Astrocyte (in vitro differentiated cells and primary cell): ENCODE measurements around the gene PCSK5. TPM values are rescaled to one million over a fixed set of nuclear protein-coding genes. Genes with fewer than 3 reads are reported as not detected.
A peak's percentile ranks its signal among the peaks of the same experiment; 100 is the strongest.

Experiments used
- DNase-seq: peaks from one replicate; pipeline ENCODE4 v3.0.0-alpha.2; 2010; ENCODE audit warnings: low read depth
- FAIRE-seq: peaks from 2 replicates; lab custom pipeline; 2011; peaks lifted over from hg19 to GRCh38; lab: Jason Lieb, UNC
- H2AFZ ChIP-seq: 2 replicates; pipeline ENCODE4 v1.6.0; 2012; ENCODE audit warnings: low read depth, low read length, inconsistent platforms
- H3K27ac ChIP-seq: 2 replicates; pipeline ENCODE4 v1.5.1; 2011; ENCODE audit warnings: low read depth, low read length, inconsistent platforms
- H3K27me3 ChIP-seq: 2 replicates; pipeline ENCODE4 v1.6.0; 2011; ENCODE audit warnings: low read length, inconsistent platforms; ENCODE audit not compliant: insufficient read depth
- H3K36me3 ChIP-seq: 2 replicates; pipeline ENCODE4 v1.5.1; 2011; ENCODE audit warnings: low read length, inconsistent platforms; ENCODE audit not compliant: insufficient read depth
- H3K4me1 ChIP-seq: 2 replicates; pipeline ENCODE4 v1.5.1; 2011; ENCODE audit warnings: low read length, inconsistent platforms; ENCODE audit not compliant: insufficient read depth
- H3K4me2 ChIP-seq: 2 replicates; pipeline ENCODE4 v1.6.0; 2012; ENCODE audit warnings: low read length, inconsistent platforms
- H3K4me3 ChIP-seq: 2 replicates; pipeline ENCODE4 v1.5.1; 2011; ENCODE audit warnings: low read depth, mild to moderate bottlenecking, low read length, inconsistent platforms; ENCODE audit not compliant: insufficient read depth
- H3K79me2 ChIP-seq: 2 replicates; pipeline ENCODE4 v1.6.0; 2012; ENCODE audit warnings: mild to moderate bottlenecking, low read length, inconsistent platforms; ENCODE audit not compliant: insufficient read depth
- H3K9ac ChIP-seq: 2 replicates; pipeline ENCODE4 v1.6.0; 2012; ENCODE audit warnings: mild to moderate bottlenecking, low read length, inconsistent platforms
- H3K9me3 ChIP-seq: 2 replicates; pipeline ENCODE4 v1.5.1; 2012; ENCODE audit warnings: low read depth, mild to moderate bottlenecking, low read length, inconsistent platforms; ENCODE audit not compliant: insufficient read depth
- H4K20me1 ChIP-seq: 2 replicates; pipeline ENCODE4 v1.6.0; 2012; ENCODE audit warnings: low read length, inconsistent platforms; ENCODE audit not compliant: insufficient read depth
- H3K27ac Mint-ChIP-seq: one replicate; pipeline ENCODE4 v1.8.0; 2021; ENCODE audit warnings: mild to moderate bottlenecking, mixed read lengths; ENCODE audit not compliant: unreplicated experiment
- H3K27me3 Mint-ChIP-seq: one replicate; pipeline ENCODE4 v1.8.0; 2021; ENCODE audit warnings: low read depth, mixed read lengths; ENCODE audit not compliant: unreplicated experiment
- H3K36me3 Mint-ChIP-seq: one replicate; pipeline ENCODE4 v1.8.0; 2021; ENCODE audit warnings: low read depth, mixed read lengths; ENCODE audit not compliant: unreplicated experiment
- H3K4me1 Mint-ChIP-seq: one replicate; pipeline ENCODE4 v1.8.0; 2021; ENCODE audit warnings: low read depth, mixed read lengths; ENCODE audit not compliant: unreplicated experiment
- H3K4me3 Mint-ChIP-seq: one replicate; pipeline ENCODE4 v1.8.0; 2021; ENCODE audit warnings: mild to moderate bottlenecking, moderate library complexity, mixed read lengths; ENCODE audit not compliant: unreplicated experiment
- H3K9me3 Mint-ChIP-seq: one replicate; pipeline ENCODE4 v1.8.0; 2021; ENCODE audit warnings: mild to moderate bottlenecking, mixed read lengths; ENCODE audit not compliant: unreplicated experiment
- EZH2 ChIP-seq: IDR thresholded peaks from 2 replicates; pipeline ENCODE4 v1.6.1; 2012; ENCODE audit warnings: mild to moderate bottlenecking, low read length, inconsistent platforms; ENCODE audit not compliant: insufficient read depth
- total RNA-seq: library from RNA; stranded (reverse); gene quantifications from 2 replicates; pipeline ENCODE4 v1.2.1, GENCODE V29; 2021
- TF ChIP-seq, protein P1 (sequence below): IDR thresholded peaks from 2 replicates; pipeline ENCODE4 v1.5.1; 2011; ENCODE audit warnings: low read depth, mild to moderate bottlenecking, inconsistent platforms, low read length, moderate library complexity; ENCODE audit not compliant: insufficient read depth

Gene PCSK5
- total RNA-seq, 1 donor from 2014 or later, result 13.1 TPM

GRCh38 chr9:76181781-76182180, 291.3 kb downstream of the PCSK5 start:
- H3K79me2 ChIP-seq, result no peaks in the 10 kb centered on the region
- H3K4me3 ChIP-seq, result no peak overlapping the region
- H3K27me3 Mint-ChIP-seq, result no peaks in the 10 kb centered on the region
- FAIRE-seq, result no peak
- H3K4me1 Mint-ChIP-seq, result peaks cover 18% of the 10 kb centered on the region
- peak overlapping the region; percentile 91 for H3K27ac Mint-ChIP-seq
- DNase-seq, result no peak
- H3K4me3 Mint-ChIP-seq, result no peak overlapping the region
- peak overlapping the region; percentile 89 for H3K27ac ChIP-seq
- H3K9ac ChIP-seq, result peak overlapping the region; percentile 66
- H3K9me3 Mint-ChIP-seq, result no peaks in the 10 kb centered on the region
- no peaks in the 10 kb centered on the region for H3K9me3 ChIP-seq
- H3K36me3 Mint-ChIP-seq, result no peaks in the 10 kb centered on the region
- H3K4me2 ChIP-seq, result peak overlapping the region; percentile 79
- no peaks in the 10 kb centered on the region for H3K27me3 ChIP-seq
- H3K4me1 ChIP-seq, result peaks cover 19% of the 10 kb centered on the region
- TF ChIP-seq EZH2, result no peak
- TF ChIP-seq, protein P1, sequence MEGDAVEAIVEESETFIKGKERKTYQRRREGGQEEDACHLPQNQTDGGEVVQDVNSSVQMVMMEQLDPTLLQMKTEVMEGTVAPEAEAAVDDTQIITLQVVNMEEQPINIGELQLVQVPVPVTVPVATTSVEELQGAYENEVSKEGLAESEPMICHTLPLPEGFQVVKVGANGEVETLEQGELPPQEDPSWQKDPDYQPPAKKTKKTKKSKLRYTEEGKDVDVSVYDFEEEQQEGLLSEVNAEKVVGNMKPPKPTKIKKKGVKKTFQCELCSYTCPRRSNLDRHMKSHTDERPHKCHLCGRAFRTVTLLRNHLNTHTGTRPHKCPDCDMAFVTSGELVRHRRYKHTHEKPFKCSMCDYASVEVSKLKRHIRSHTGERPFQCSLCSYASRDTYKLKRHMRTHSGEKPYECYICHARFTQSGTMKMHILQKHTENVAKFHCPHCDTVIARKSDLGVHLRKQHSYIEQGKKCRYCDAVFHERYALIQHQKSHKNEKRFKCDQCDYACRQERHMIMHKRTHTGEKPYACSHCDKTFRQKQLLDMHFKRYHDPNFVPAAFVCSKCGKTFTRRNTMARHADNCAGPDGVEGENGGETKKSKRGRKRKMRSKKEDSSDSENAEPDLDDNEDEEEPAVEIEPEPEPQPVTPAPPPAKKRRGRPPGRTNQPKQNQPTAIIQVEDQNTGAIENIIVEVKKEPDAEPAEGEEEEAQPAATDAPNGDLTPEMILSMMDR, result no peak
- no peaks in the 10 kb centered on the region for H3K36me3 ChIP-seq
- H2AFZ ChIP-seq, result peak overlapping the region; percentile 2
- no peaks in the 10 kb centered on the region for H4K20me1 ChIP-seq

- no peaks in the 10 kb centered on the region for H3K36me3 ChIP-seq
- FAIRE-seq, result no peak
- TF ChIP-seq, protein P1, result no peak
- TF ChIP-seq EZH2, result no peak
Measured at GRCh38 chr9:76185432-76185831, 295.0 kb downstream of the PCSK5 start.

DNA sequence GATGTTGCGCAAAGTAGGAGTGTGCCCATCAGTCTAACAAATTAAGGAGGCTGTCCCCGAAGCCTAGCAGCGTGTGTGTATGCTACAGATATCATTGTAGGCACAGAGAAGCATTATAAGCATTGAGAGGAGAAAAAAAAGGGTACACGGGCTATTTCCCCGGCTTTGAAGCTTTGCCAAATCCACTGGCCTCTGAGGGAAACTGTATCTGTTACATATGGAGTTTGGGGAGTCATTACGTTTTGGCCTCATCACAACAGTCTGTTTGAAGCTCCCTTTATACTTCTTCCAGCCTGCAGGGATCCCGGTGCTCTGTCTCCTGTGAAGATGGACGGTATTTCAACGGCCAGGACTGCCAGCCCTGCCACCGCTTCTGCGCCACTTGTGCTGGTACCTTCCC, 297.8 kb downstream of the PCSK5 start:
- no peaks in the 10 kb centered on the region for H3K27me3 ChIP-seq
- H3K9ac ChIP-seq, result no peak overlapping the region
- no peak overlapping the region for H3K27ac Mint-ChIP-seq
- TF ChIP-seq EZH2, result no peak
- H3K36me3 Mint-ChIP-seq, result peaks cover 3% of the 10 kb centered on the region
- no peak overlapping the region for H3K27ac ChIP-seq
- no peaks in the 10 kb centered on the region for H3K36me3 ChIP-seq
- no peak for DNase-seq
- no peaks in the 10 kb centered on the region for H3K9me3 Mint-ChIP-seq
- H3K4me1 ChIP-seq, result no peaks in the 10 kb centered on the region
- H4K20me1 ChIP-seq, result no peaks in the 10 kb centered on the region
- no peaks in the 10 kb centered on the region for H3K79me2 ChIP-seq
- FAIRE-seq, result no peak
- H3K4me3 Mint-ChIP-seq, result no peak overlapping the region
- no peak overlapping the region for H2AFZ ChIP-seq
- no peaks in the 10 kb centered on the region for H3K9me3 ChIP-seq
- no peaks in the 10 kb centered on the region for H3K27me3 Mint-ChIP-seq
- no peaks in the 10 kb centered on the region for H3K4me1 Mint-ChIP-seq
- no peak overlapping the region for H3K4me2 ChIP-seq
- H3K4me3 ChIP-seq, result no peak overlapping the region

More at GRCh38 chr9:76185432-76185831, 295.0 kb downstream of the PCSK5 start:
- Mint-ChIP-seq H3K27ac (no peak overlapping the region), H3K36me3 (no peaks in the 10 kb centered on the region), H3K27me3 (no peaks in the 10 kb centered on the region), H3K4me1 (peaks cover 14% of the 10 kb centered on the region), H3K4me3 (no peak overlapping the region), H3K9me3 (no peaks in the 10 kb centered on the region)
- no peaks in the 10 kb centered on the region for H4K20me1 ChIP-seq
- H3K27ac ChIP-seq, result no peak overlapping the region
- no peak overlapping the region for H2AFZ ChIP-seq
- no peaks in the 10 kb centered on the region for H3K9me3 ChIP-seq
- H3K9ac ChIP-seq, result no peak overlapping the region
- H3K4me1 ChIP-seq, result peaks cover 16% of the 10 kb centered on the region
- H3K79me2 ChIP-seq, result no peaks in the 10 kb centered on the region
- H3K27me3 ChIP-seq, result no peaks in the 10 kb centered on the region
- H3K4me3 ChIP-seq, result no peak overlapping the region
- DNase-seq, result no peak
- no peak overlapping the region for H3K4me2 ChIP-seq
